SU-DHL-6 (cell line): ENCODE data around the gene NUP188.

Experiments
- H2AFZ ChIP-seq: fragments of 200-600 bp; sonication (generic); 2 replicates; pipeline ENCODE4 v1.6.1; 2014; ENCODE audit warnings: low read depth, mild to moderate bottlenecking, moderate library complexity, mixed read lengths, antibody characterized with exemption, low read length; ENCODE audit not compliant: severe bottlenecking
- H3F3A ChIP-seq: fragments of 200-600 bp; shearing (Covaris generic); 2 replicates; pipeline ENCODE4 v1.6.0; 2016; ENCODE audit warnings: antibody characterized with exemption, mild to moderate bottlenecking; ENCODE audit not compliant: insufficient read depth
- H3K27ac ChIP-seq: fragments of 200-600 bp; sonication (generic); 2 replicates; pipeline ENCODE4 v1.5.1; 2016; ENCODE audit warnings: low read depth, mild to moderate bottlenecking, low read length, moderate library complexity, mixed read lengths
- H3K27me3 ChIP-seq: fragments of 200-600 bp; sonication (generic), shearing (Covaris generic); 2 replicates; pipeline ENCODE4 v1.6.0; 2014; ENCODE audit warnings: mild to moderate bottlenecking, low read length
- H3K36me3 ChIP-seq: fragments of 200-600 bp; sonication (generic); 2 replicates; pipeline ENCODE4 v1.6.1; 2014; ENCODE audit warnings: mild to moderate bottlenecking, low read length, mixed read lengths
- H3K4me2 ChIP-seq: fragments of 300-600, 200-600 bp; shearing (Covaris generic), sonication (generic); 2 replicates; pipeline ENCODE4 v1.6.0; 2014; ENCODE audit warnings: low read length, low read depth, mild to moderate bottlenecking; ENCODE audit not compliant: poor library complexity, severe bottlenecking
- H3K4me3 ChIP-seq: fragments of 200-600 bp; sonication (generic); 2 replicates; pipeline ENCODE4 v1.5.1; 2014; ENCODE audit warnings: antibody characterized with exemption, low read length, mild to moderate bottlenecking, mixed read lengths; ENCODE audit not compliant: insufficient read depth, poor library complexity, severe bottlenecking
- H3K79me2 ChIP-seq: fragments of 200-600 bp; sonication (generic); 2 replicates; pipeline ENCODE4 v1.6.1; 2014; ENCODE audit warnings: mild to moderate bottlenecking, low read length, moderate library complexity; ENCODE audit not compliant: insufficient read depth
- H3K9ac ChIP-seq: fragments of 200-600 bp; sonication (generic); 2 replicates; pipeline ENCODE4 v1.7.0; 2014; ENCODE audit warnings: mild to moderate bottlenecking, low read length
- H3K9me2 ChIP-seq: fragments of 200-600 bp; sonication (generic); replicated peaks from 2 replicates; pipeline ENCODE4 v1.6.1; 2014; ENCODE audit warnings: low read length; ENCODE audit not compliant: insufficient read depth
- H3K9me3 ChIP-seq: fragments of 200-600 bp; sonication (generic); 2 replicates; pipeline ENCODE4 v1.6.1; 2014; ENCODE audit warnings: low read length, mixed read lengths; ENCODE audit not compliant: insufficient read depth
- H4K20me1 ChIP-seq: fragments of 200-600 bp; sonication (generic); 2 replicates; pipeline ENCODE4 v1.6.1; 2014; ENCODE audit warnings: low read depth, mild to moderate bottlenecking, antibody characterized with exemption, low read length, moderate library complexity, mixed read lengths
- CTCF ChIP-seq: fragments of 200-600 bp; sonication (generic); IDR thresholded peaks from one replicate; pipeline ENCODE4 v1.5.1; 2017; ENCODE audit warnings: antibody characterized with exemption, mild to moderate bottlenecking, low read length, moderate library complexity; ENCODE audit not compliant: insufficient read depth, poor library complexity, severe bottlenecking
- EZH2phosphoT487 ChIP-seq: fragments of 200-600 bp; sonication (generic), shearing (Covaris generic); conservative IDR thresholded peaks from 2 replicates; pipeline ENCODE4 v1.6.1; 2018; ENCODE audit warnings: mild to moderate bottlenecking, antibody characterized with exemption, low read length, moderate library complexity, mixed read lengths

NUP188 gene

GRCh38 chr9:128927731-128928411, 19.6 kb upstream of the NUP188 start:
- no peak overlapping the region for H3K4me3 ChIP-seq
- H2AFZ ChIP-seq: peak overlapping the region; percentile 28
- no peaks in the 10 kb centered on the region for H4K20me1 ChIP-seq
- no peaks in the 10 kb centered on the region for H3K36me3 ChIP-seq
- H3K9ac ChIP-seq: peak overlapping the region; percentile 15; the same call in 1 of the 2 replicates
- H3K9me2 ChIP-seq: no peaks in the 10 kb centered on the region
- H3K9me3 ChIP-seq: no peaks in the 10 kb centered on the region
- peaks cover 6% of the 10 kb centered on the region; the same call in 1 of the 2 replicates for H3F3A ChIP-seq
- no peak overlapping the region for H3K27ac ChIP-seq
- no peaks in the 10 kb centered on the region for H3K79me2 ChIP-seq
- TF ChIP-seq CTCF (peak; percentile 88), EZH2phosphoT487 (no peak)
- no peak overlapping the region for H3K4me2 ChIP-seq
- no peaks in the 10 kb centered on the region for H3K27me3 ChIP-seq

GRCh38 chr9:128928624-128929023, 18.9 kb upstream of the NUP188 start:
- no peaks in the 10 kb centered on the region for H3K9me3 ChIP-seq
- H3K36me3 ChIP-seq: no peaks in the 10 kb centered on the region
- TF ChIP-seq EZH2phosphoT487 (no peak), CTCF (no peak)
- no peak overlapping the region for H3K4me3 ChIP-seq
- H3F3A ChIP-seq: peaks cover under 1% of the 10 kb centered on the region; the same call in 1 of the 2 replicates
- no peak overlapping the region for H3K4me2 ChIP-seq
- H3K27ac ChIP-seq: no peak overlapping the region
- no peaks in the 10 kb centered on the region for H3K79me2 ChIP-seq
- no peaks in the 10 kb centered on the region for H3K27me3 ChIP-seq
- no peaks in the 10 kb centered on the region for H3K9me2 ChIP-seq
- no peak overlapping the region for H3K9ac ChIP-seq
- no peak overlapping the region for H2AFZ ChIP-seq
- no peaks in the 10 kb centered on the region for H4K20me1 ChIP-seq

GRCh38 chr9:128929560-128929959, 17.9 kb upstream of the NUP188 start:
- Histone ChIP-seq H2AFZ (no peak overlapping the region), H3K9me2 (no peaks in the 10 kb centered on the region), H3K27me3 (no peaks in the 10 kb centered on the region), H3F3A (no peaks in the 10 kb centered on the region), H3K36me3 (no peaks in the 10 kb centered on the region), H3K9me3 (no peaks in the 10 kb centered on the region), H3K4me3 (no peak overlapping the region), H3K9ac (no peak overlapping the region), H3K4me2 (no peak overlapping the region), H3K27ac (no peak overlapping the region), H3K79me2 (no peaks in the 10 kb centered on the region), H4K20me1 (no peaks in the 10 kb centered on the region)
- TF ChIP-seq CTCF (no peak), EZH2phosphoT487 (no peak)
